NCI-H345 (cell line): ENCODE data around the gene NOXA1.
A peak's percentile ranks its signal among the peaks of the same experiment; 100 is the strongest.
"Not testable (repeated sequence)": the region's sequence is repeated elsewhere in the genome, so short reads cannot be mapped to it uniquely, and the experiment has no call there.

Experiments
- DNase-seq: peaks from one replicate; lab custom pipeline; 2025; lab: John Stamatoyannopoulos, UW

Gene NOXA1

DNA sequence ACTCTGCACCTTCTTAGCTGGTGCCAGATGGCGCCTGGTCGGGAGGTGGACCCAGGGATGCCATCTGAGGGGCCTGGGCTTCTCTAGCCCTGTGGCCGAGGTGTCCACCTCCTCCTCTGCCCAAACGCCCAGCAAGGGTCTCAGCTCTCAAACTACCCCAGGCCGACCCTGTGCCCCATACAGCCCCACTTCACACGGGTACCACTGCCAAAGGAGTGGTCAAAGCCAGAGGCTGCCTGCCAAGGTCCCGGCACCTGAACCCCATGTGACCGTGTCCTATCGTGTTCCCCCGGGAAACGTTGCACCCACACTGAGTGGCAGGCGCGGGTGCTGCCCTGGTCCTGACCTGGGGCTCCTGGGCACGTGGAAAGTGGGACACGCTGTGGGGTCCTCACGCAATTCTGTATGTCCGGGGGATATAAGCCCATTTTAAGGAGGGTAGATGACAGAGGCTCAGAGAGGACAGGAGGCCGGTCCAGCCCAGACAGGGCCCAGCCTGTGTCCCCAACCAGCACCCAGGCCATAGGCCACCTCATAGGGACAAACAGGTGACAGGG is 16.0 kb downstream of the NOXA1 start:
- no peak for DNase-seq

DNA sequence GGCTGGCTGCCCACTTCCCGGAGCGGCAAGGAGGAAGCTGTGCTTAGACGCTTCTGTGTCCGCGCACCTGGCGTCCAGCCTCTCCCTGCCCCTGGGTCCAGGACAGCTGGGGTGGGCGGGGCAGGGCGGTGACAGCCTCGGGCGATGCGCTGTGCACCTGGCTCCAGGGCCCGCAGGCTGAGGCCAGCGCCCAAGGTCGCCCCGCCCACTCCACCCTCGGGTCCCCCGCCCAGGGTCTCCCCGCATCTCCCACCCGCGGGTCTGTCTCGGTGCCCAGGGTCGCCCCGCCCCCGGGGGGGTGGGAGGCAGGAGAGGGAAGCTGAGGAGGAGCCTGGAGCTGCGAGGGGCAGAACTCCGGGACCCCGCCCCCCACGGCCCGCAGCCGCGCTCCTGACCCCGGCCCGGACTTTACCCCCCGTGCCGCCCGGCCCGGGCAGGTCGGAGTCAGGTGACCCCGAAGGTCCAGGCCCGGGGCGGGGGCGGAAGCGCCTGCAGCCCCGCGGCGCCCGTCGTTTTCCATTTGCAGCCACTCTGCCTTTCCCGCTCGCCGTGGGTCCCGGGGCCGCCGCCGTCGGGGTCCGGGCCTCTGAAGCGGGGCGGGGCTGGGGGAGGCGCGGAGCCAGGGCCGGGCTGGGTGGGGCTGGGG is 18.2 kb downstream of the NOXA1 start, which contains the start of gene ENTPD8:
Gene ENTPD8 (minus strand): TSS at position 69 of the 646 bp plus-strand sequence. CDS start 3,072 bp downstream, outside the sequence.
- DNase-seq = peak; percentile 86

DNA sequence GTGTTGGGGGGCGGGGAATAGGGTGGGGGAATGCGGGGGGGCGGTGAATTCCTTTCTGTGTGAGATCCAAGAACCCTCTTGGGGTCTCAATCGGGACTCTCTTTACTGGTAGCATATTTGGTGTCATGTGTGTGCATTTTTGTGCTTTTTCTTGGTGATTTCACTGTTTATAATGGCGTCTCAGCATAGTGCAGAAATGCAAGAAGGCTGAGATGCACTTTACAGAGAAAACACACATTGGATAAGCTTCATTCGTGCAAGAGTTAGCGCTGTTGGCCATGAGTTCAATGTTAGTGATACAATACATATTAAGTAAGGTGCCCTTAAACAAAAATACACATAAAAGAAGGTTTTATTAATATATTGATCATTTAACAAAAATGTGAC is 18.7 kb downstream of the NOXA1 start:
- no peak for DNase-seq

DNA sequence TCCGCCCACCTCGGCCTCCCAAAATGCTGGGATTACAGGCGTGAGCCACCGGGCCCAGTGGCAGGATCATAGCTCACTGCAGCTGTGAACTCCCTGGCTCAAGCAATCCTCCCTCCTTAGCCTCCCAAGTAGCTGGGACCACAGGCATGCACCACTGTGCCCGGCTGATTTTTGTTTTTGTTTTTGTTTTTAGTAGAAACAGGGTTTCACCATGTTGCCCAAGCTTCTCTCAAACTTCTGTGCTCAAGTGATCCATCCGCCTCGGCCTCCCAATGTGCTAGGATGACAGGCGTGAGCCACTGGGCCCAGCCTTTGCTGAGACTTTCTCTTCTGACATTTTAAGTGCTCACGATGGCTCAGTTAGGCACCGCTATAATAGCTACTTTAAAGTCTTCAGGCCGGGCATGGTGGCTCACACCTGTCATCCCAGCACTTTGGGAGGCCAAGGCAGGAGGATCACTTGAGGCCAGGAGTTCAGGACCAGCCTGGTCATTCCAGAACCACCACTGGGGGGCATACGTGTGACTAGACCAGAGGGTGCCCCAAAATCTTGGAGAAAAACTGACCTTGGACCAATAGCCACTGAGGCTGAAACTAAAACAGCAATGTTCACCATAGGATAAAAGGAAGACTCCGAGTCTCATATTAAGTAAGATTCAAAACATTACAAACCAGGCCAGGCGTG is 21.1 kb downstream of the NOXA1 start:
- no peak for DNase-seq

DNA sequence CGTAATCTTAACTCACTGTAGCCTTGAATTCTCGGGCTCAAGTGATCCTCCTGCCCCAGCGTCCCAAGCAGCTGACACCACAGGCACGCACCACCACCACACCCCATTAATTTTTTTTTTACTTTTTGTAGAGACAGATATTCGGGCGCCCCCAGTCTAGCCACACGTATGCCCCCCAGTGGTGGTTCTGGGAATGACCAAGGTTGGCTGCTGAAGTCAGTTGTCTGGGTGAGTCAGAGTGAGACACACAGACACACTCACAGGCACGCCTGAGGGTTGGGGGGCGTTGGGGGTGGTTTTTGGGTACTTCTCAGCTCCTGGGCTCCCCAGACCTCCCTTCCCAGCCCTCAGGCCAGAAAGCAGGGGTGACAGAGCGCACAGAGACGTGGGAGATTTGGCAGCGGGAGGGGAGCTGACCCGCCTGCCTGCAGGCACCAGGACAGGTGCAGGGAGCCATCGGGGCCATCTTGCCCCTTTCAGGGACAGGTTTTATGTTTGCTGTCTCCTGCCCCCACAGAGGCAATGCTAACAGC is 22.1 kb downstream of the NOXA1 start:
- DNase-seq = peak; percentile 82

DNA sequence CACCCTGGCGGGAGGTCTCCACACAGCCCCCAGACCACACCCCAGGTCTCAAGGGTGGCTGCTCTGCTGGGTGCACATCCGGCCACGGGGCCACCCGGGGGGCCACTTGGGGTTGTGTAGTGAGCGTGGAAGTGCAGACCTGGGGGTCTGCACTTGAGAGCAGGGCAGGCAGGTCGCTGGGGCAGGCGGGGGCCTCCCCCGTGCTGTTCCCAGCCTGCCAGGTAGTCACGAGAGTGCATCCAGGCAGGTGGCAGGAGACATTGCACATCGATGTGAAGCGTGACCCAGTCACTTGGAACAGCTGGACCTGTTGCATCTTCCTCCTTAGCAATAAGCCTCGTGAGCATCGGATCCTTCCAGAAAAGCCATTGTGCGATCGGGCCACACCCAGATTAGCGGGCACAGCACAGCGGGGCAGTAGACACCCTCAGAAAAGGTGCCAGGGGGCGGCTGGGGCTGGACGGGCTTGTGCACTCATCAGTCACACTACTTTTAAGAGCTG is 22.8 kb downstream of the NOXA1 start:
- DNase-seq = peak; percentile 52

DNA sequence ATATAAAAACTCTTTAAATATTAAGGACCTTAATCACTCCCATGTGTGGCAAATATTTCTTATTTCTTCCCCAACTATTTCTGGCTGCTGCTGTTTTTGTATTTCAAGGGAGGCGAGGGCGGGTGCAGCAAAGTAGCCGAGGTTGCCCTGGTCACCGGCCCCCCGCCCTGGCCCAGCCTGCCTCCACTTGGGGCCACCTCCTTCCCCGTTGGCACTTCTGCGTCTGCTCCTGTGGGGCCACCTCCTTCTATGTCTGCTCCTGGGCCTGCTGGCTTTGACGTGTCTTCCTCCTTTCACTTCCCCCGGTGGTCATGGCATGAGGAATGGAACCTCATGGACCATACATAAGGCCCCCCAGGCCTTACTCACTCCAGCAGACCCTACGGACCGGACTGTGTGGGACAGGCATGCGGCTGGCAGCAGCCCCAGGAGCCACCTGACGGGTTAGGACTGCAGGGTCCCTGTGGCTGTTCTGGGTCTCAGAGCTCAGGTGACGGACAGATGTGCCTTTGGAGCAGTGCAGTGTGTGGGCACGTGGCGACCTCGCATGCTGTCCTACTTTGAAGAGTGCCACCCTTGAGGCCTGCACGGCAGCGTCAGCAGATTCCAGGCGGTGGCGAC is 23.8 kb downstream of the NOXA1 start:
- DNase-seq = no peak

DNA sequence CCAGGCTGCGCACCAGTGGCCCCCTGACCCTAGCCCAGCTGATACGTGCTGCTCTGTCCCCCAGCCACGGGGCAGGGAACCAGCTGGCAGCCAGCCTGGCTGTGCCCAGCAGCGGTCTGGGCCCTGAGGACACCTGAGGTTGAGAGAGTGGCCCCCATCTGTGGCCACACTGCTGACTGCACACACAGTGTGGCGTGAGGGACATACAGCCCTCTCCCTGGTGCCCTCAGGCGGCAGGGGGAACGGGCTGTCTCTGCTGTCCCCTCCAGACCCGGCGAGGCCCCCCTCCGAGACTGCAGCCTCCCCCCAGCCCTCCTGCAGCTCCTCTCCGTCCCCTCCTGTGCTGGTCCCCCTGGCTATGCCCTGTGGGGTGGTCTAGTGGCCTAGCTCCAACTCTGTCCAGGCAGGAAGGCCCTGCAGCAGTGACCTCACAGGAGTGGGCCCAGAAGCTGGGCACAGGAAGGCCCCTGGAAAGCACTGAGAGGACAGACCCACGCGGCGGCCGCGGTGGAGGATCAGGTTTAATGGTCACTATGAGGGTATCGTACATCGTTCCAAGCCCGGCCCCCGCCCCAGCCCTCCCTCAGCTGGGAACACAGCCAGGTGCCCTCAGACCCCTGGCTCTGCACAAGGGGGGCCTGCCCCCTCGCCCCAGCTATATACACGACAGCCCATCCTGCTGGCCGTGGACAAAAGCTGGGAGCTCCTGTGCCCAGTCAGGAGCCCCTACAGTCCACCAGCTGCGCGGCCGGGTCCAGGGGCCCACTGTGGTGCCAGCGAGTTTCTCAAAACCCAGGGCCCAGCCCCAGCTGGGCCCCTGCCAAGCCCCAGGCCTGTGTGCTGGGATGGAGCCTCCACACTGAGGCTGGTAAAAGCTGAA is 24.8 kb downstream of the NOXA1 start:
- DNase-seq = no peak

DNA sequence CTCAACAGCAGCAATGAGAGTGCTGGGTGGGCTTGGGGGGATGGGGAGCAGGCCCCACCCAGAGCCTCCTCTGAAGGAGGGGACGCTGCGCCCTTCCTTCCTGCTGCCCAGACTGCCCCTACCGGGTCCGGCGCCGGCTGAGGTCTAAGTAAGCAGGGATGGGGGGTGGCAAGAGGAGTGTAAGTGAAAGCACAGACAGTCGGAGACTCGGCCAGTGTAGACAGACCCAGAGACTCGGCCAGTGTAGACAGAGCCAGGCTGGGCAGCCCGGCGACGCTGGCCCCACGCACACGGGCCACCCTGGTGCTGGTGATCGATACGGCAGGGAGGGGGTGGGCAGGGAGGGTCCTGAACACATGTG is 25.4 kb downstream of the NOXA1 start:
- DNase-seq = no peak

DNA sequence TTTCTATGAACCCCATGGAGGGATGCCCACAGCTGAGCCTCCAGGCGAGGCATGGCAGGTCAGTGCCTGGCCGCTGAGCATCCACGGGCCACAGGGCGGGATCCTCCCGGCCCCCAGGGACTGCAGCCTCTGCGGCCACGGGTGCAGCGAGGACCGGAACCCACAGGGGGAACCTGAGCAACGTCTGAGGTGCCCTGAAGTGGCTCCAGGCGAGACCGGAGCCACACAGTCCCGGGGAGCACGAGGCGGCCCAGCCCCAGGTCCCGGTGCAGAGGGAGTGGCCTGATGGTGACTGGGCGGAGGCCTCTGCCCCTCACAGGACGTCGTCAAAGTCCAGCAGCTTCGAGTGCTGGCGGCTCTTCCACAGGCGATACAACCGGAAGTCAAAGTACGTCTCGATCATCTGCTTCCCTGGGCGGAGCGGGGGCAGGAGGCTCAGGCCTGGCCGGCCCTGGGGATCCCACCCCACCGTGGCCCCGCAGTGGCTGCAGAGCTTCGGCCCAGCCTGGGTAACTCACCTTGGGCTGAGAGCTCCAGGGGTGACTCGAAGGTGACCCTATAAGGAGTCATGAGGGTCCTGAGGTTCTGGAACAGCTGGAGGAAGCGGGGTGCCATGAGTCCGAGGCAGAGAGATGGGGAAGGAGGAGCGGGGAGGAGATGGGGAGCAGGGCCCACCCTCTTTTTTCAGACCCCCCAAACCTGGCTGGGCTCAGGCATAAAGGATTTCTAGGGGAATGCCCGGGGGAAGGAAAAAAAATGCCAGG is 26.1 kb downstream of the NOXA1 start:
- no peak for DNase-seq

DNA sequence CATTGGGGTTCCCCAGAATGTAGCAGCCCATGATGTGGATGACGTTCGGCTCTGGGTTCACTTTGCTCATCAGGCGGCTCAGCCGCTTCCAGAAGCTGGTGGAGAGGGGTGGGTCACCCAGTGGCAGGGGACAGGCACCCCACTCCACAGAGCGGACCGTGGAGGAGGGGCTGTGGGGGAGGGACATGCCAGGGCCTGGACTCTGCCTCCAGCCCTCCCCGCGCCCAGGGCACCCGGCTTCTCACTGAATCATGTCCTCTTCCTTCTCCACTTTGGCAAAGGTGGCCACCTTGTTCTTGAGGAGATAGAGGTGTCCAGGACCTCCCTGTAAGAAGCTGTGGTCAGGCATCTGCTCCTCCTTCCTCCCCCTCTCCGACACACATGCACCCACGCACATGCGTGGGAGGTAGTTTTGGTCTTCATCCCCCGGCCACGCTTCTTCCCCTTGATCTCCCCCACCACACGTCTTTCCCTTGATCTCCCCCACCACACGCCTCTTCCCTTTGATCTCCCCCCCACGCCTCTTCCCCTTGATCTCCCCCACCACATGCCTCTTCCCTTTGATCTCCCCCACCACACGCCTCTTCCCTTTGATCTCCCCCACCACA is 26.8 kb downstream of the NOXA1 start:
- DNase-seq = no peak

DNA sequence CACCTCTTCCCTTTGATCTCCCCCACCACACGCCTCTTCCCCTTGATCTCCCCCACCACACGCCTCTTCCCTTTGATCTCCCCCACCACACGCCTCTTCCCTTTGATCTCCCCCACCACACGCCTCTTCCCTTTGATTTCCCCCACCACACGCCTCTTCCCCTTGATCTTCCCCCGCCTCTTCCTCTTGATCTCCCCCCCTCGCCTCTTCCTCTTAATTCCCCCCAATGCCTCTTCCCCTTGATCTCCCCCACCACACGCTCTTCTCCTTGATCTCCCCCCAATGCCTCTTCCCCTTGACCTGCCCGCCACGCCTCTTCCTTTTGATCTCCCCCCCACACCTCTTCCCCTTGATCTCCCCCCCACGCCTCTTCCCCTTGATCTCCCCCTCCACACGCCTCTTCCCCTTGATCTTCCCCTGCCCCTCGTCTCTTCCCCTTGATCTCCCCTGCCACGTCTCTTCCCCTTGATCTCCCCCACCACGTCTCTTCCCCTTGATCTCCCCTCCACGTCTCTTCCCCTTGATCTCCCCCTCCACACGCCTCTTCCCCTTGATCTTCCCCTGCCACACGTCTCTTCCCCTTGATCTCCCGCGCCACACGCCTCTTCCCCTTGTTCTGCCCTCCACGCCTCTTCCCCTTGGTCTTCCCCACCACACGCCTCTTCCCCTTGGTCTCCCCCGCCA is 27.5 kb downstream of the NOXA1 start:
- DNase-seq = not testable (repeated sequence)

DNA sequence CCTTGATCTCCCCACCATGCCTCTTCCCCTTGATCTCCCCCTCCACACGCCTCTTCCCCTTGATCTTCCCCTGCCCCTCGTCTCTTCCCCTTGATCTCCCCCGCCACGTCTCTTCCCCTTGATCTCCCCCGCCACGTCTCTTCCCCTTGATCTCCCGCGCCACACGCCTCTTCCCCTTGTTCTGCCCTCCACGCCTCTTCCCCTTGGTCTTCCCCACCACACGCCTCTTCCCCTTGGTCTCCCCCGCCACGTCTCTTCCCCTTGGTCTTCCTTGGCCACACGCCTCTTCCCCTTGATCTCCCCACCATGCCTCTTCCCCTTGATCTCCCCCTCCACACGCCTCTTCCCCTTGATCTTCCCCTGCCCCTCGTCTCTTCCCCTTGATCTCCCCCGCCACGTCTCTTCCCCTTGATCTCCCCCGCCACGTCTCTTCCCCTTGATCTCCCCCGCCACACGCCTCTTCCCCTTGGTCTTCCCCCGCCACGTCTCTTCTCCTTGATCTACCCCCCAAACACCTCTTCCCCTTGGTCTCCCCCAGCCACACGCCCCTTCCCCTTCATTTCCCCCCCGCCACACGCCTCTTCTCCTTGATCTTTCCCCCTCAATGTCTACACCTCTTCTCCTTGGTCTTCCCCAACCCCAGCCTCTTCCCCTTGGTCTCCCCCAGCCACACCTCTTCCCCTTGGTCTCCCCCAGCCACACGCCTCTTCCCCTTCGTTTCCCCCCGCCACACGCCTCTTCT is 28.2 kb downstream of the NOXA1 start:
- not testable (repeated sequence) for DNase-seq

DNA sequence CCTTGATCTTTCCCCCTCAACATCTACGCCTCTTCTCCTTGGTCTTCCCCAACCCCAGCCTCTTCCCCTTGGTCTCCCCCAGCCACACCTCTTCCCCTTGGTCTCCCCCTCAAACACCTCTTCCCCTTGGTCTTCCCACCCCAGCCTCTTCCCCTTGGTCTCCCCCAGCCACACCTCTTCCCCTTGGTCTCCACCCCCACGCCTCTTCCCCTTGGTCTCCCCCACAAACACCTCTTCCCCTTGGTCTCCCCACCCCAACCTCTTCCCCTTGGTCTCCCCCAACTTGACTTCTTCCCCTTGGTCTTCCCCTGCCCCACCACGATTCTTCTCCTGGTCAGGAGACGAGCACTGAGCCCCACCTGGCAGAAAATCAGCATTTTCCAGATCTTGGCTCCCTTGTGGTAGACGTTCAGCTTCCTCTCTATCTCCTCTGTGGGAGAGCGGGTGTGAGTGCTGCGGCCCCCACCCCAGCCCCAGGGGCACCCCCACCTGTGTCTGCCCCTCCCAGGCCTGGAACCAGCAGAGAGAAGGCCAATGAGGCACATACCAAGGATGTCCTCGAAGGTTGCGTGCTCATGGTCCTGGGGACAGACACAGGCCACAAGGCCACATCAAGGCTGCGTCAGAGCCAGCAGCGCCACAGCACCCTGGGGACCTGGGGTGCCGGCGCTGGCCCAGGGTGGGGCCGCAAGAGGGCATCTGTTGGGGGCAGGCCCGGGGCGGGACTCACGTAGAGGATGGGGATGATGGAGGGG is 29.0 kb downstream of the NOXA1 start:
- DNase-seq = no peak

DNA sequence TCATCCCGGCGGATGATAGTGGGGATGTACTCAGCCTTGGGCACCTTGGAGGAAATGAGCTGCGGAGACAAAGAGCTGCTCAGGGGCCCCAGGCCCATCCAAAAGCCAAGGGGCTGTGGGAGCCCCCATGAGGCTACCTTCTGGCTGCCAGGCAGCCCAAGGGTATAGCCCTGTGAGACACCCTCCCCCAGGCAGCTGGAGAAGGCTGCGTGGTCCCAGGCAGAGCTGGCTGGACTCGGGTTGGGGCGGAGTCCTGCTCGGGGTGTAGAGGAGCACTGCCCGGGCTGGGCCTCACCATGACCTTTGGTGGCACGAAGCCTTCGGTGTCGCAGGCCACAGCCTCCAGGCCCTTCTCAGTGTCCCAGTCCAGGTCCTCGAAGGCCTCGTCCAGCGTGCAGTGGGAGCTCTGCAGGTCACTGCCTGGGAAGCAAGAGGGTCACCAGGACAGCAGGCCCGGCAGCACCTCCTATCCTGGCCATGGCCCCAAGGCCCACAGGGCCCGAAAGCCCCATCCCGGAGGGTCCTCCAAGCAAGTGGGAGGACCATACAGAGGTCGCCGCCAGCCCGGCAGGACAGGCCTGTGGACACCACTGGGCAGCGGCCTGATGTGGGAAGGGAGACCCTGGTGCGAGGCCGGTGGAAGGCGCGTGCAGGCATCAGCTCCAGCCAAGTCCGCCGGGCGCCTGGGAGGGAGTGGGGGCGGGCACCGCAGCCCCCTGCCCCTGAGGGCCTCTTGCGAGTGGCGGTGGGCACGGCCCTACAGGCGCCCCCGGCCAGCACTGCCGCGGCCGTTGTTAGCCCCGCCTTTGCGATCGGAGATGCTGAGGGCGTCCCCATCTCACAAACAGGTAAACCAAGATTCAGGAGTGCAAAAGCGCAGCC is 29.8 kb downstream of the NOXA1 start:
- DNase-seq = no peak

DNA sequence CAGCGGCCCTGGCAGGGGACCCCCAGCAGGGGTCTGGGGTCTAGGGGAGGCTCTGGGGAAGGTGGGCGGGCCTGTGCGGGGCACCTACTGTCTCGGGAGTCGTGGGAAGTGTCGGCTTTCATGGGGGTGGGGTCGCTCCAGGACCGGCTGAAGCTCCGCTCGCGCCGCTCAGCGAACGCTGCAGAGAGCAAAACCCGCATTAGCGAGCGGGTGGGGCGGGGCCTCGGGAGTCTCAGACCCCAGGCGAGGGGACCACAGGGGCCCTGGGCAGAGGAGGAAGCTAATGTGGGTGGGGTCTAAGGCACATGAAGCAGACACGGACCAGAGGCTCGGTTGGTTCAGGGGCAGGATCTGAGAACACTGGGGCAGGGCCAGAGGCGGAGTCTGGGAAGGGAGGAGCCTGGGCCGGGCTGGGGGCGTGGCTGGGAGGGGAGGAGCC is 30.5 kb downstream of the NOXA1 start:
- DNase-seq = no peak

DNA sequence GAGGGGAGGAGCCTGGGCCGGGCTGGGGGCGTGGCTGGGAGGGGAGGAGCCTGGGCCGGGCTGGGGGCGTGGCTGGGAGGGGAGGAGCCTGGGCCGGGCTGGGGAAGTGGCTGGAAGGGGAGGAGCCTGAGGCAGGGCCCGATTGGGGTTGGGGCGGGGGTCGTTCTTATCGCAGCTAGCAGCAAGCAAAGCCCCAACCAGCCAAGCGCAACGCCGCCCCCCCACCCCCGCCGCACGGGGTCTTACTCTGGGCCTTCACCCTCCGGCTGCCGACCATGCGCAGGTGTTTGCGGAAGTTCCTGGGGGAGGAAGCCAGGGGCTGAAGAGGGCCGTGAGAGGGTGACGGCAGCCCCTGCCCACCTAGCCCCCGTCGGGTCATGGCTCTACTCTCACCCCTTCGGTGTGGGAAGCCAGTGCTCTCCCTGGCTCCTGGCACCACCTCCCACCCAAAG is 31.0 kb downstream of the NOXA1 start:
- DNase-seq = no peak
